ENCODE measurements around the gene PTPRE.

PTPRE gene

GRCh38 chr10:127948791-127949190 lies 41.9 kb downstream of the PTPRE start:
- no peak for TF ChIP-seq CTCF (IDR thresholded peaks at IDR 0.05; ENCODE audit: low read depth, low read length)
- DNase-seq (ENCODE audit: extremely low read depth, low read depth), result no peak

DNA sequence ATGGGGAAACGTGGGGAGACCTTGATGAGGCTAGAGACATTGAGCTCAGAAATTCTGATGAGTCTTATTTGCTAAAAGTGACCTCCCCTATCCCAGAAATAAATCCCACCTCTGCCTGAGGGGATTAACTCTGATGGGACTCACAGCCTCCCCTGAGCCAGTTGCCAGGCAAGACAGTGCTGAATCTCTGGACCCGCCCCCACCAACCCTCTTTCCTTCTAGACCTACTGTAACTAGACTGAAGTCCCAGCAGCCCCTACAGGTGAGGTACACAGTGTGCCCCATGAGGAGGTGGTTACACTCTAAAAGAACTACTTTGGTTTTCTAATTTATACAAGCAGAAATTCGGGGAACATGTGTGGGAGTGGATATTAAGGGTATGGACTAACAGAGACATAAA lies 42.9 kb downstream of the PTPRE start:
- TF ChIP-seq CTCF (IDR thresholded peaks at IDR 0.05; ENCODE audit: low read depth, low read length), result no peak
- no peak for DNase-seq (ENCODE audit: extremely low read depth, low read depth)

DNA sequence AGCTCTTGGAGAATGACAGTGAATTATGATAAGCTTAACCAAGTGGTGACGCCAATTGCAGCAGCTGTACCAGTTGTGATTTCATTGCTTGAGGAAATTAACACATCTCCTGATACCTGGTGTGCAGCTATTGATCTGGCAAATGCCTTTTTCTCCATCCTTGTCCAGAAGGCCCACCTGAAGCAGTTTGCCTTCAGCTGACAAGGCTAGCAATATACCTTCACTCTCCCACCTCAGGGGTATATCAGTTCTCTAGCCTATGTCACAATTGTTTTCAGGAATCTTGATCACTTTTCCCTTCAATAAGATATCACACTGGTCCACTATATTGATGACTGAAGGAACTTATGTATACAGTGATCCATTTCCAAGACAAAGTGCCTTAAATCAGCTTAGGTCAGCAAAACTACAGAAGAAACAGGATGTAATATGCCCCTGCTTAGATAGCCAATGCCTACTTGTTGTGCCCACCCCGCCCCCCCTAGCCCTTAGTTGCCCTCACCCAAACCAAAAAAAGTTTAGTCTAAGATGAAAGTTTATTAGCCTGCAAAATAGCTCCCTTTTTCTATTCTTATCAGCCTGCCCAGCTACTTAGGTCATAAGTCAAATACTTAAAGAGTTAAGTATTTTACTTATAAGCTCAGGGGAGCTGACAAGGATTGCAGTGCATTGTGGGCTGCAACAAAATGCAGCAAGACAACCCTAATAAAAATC lies 45.1 kb downstream of the PTPRE start:
- TF ChIP-seq CTCF (IDR thresholded peaks at IDR 0.05; ENCODE audit: low read depth, low read length), result no peak
- no peak for DNase-seq (ENCODE audit: extremely low read depth, low read depth)

DNA sequence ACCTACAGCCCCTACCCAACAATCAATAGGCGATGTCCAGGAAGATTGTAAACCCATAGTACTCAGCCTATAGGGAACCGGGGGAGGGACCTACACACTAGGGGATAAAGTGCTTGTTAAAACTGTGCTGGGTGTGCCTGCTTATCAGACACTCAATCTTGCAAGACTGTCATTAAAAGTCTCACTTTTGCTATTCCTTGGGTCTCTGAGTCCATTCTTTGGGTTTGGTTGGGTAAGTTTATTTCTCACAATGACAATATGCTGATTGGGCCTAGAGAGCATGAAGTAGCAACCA lies 45.6 kb downstream of the PTPRE start:
- no peak for DNase-seq (ENCODE audit: extremely low read depth, low read depth)
- no peak for TF ChIP-seq CTCF (IDR thresholded peaks at IDR 0.05; ENCODE audit: low read depth, low read length)

GRCh38 chr10:127952918-127953317 lies 46.0 kb downstream of the PTPRE start:
- no peak for TF ChIP-seq CTCF (IDR thresholded peaks at IDR 0.05; ENCODE audit: low read depth, low read length)
- no peak for DNase-seq (ENCODE audit: extremely low read depth, low read depth)

- DNase-seq (ENCODE audit: extremely low read depth, low read depth), result no peak
- no peak for TF ChIP-seq CTCF (IDR thresholded peaks at IDR 0.05; ENCODE audit: low read depth, low read length)
Observed at GRCh38 chr10:127953876-127954275, 47.0 kb downstream of the PTPRE start.

GRCh38 chr10:127959428-127959827 lies 52.5 kb downstream of the PTPRE start:
- no peak for DNase-seq (ENCODE audit: extremely low read depth, low read depth)
- no peak for TF ChIP-seq CTCF (IDR thresholded peaks at IDR 0.05; ENCODE audit: low read depth, low read length)

Data from AG09319 (cell line).